GM10248 (cell line): ENCODE data around the gene MRRF.

Experiments
- CTCF ChIA-PET: fragments of 300-600 bp; sonication (Branson Sonifier 250); formaldehyde crosslinking; extraction: SDS; loops from one replicate; lab custom pipeline; 2021; ENCODE audit warnings: antibody characterized with exemption; lab: Yijun Ruan, JAX
- POLR2A ChIA-PET: fragments of 350-650 bp; sonication (Branson Sonifier 250); formaldehyde crosslinking; extraction: SDS; loops from one replicate; lab custom pipeline; 2020; ENCODE audit warnings: antibody characterized with exemption; lab: Yijun Ruan, JAX
- DNase-seq: peaks from one replicate; pipeline ENCODE4 v3.0.0; 2012; ENCODE audit errors: extremely low spot score
- TF ChIP-seq, protein P1 (sequence below): IDR thresholded peaks from 2 replicates; pipeline ENCODE4 v1.5.1; 2012; ENCODE audit warnings: mild to moderate bottlenecking, low read depth; ENCODE audit errors: extremely low read depth, missing control alignments, control extremely low read depth

The MRRF gene

DNA sequence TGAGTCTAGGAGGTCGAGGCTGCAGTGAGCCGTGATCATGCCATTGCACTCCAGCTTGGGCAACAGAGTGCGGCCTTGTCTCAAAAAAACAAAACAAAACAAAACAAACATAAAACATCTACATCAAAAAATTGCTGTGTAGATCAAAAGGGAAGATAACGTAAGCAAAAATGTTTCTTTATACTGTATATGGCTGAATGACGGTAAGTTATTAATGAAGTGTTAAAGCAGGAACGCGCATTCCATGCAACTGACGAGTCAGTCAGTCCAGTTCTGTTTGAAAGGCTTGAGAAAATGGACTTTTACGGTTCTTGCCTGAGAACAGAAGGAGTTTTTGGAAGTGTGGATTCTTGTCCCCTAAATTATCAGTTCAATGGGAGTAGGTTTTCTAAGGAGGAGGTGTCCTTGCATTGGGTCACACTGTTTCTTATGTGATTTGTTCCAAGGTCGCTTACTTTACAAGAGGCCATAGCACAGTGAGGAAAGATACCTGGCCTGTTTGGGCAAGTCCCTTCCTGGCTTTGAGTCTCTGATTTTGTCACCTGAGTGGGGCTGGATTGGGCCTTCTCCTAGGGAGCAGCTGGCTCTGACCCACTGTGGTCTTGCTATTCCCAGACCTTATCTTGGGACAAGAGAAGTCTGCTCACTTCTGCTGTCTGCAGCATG lies 99.6 kb downstream of the MRRF start:
- CTCF ChIA-PET, result interaction anchor here (1.1 to 10.1 kb wide), 3 partner anchors 13 to 268 kb away, joined by 3 to 52 read pairs (median 3); no protein-coding TSS in a partner anchor
- POLR2A ChIA-PET, result no interaction called here
- TF ChIP-seq, protein P1, sequence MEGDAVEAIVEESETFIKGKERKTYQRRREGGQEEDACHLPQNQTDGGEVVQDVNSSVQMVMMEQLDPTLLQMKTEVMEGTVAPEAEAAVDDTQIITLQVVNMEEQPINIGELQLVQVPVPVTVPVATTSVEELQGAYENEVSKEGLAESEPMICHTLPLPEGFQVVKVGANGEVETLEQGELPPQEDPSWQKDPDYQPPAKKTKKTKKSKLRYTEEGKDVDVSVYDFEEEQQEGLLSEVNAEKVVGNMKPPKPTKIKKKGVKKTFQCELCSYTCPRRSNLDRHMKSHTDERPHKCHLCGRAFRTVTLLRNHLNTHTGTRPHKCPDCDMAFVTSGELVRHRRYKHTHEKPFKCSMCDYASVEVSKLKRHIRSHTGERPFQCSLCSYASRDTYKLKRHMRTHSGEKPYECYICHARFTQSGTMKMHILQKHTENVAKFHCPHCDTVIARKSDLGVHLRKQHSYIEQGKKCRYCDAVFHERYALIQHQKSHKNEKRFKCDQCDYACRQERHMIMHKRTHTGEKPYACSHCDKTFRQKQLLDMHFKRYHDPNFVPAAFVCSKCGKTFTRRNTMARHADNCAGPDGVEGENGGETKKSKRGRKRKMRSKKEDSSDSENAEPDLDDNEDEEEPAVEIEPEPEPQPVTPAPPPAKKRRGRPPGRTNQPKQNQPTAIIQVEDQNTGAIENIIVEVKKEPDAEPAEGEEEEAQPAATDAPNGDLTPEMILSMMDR, result no peak
- no peak for DNase-seq

GRCh38 chr9:122364783-122365150 lies 100.1 kb downstream of the MRRF start:
- TF ChIP-seq, protein P1, result no peak
- ChIA-PET POLR2A (no interaction called here), CTCF (interaction anchor here (1.4 to 10.1 kb wide), 2 partner anchors 13 to 240 kb away, joined by 3 to 52 read pairs; no protein-coding TSS in a partner anchor)
- no peak for DNase-seq

GRCh38 chr9:122366074-122366660 lies 101.5 kb downstream of the MRRF start:
- no peak for DNase-seq
- POLR2A ChIA-PET, result no interaction called here
- TF ChIP-seq, protein P1, result no peak
- CTCF ChIA-PET, result interaction anchor here (4.2 to 10.1 kb wide), 2 partner anchors 15 to 243 kb away, joined by 24 to 52 read pairs; no protein-coding TSS in a partner anchor

GRCh38 chr9:122367065-122367464 lies 102.4 kb downstream of the MRRF start:
- ChIA-PET POLR2A (no interaction called here), CTCF (interaction anchor here (1.2 to 10.1 kb wide), 4 partner anchors 11 to 244 kb away, joined by 3 to 52 read pairs (median 14); no protein-coding TSS in a partner anchor)
- TF ChIP-seq, protein P1, result no peak
- no peak for DNase-seq

- TF ChIP-seq, protein P1, result no peak
- ChIA-PET CTCF (interaction anchor here (1.2 to 10.1 kb wide), 4 partner anchors 10 to 244 kb away, joined by 3 to 52 read pairs (median 14); no protein-coding TSS in a partner anchor), POLR2A (interaction anchor here (0.5 kb wide), 1 partner anchor 970 kb away, joined by 3 read pairs; no protein-coding TSS in a partner anchor)
- DNase-seq, result no peak
These were observed 103.2 kb downstream of the MRRF start for GRCh38 chr9:122367774-122368460.

DNA sequence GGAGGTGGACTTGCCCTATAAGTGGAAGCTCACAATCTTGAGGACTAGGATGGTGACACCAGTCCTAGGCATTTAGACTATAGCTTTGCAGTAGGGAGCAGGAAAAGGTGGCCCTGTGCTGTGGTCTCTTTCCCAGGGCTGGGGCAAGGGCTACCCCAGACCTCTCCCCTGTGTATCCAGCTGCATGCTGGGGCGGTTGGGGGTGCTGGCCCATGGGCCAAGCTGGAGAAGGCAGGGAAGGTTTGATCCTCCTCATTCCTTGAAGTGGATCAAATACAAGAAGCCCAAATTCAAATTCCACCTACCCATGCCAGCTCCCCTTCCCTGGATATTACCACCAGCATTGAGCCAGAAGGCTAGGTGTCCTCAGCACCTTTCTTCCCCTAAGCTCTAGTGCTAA lies 104.0 kb downstream of the MRRF start:
- DNase-seq, result no peak
- CTCF ChIA-PET, result interaction anchor here (1.9 to 10.1 kb wide), 3 partner anchors 9 to 245 kb away, joined by 5 to 52 read pairs (median 24); no protein-coding TSS in a partner anchor
- POLR2A ChIA-PET, result no interaction called here

More for the DNA sequence above, 104.0 kb downstream of the MRRF start:
- TF ChIP-seq, protein P1, result no peak
